DND-41 (cell line): ENCODE data around the gene CEP70.
"Not testable (repeated sequence)": the region's sequence is repeated elsewhere in the genome, so short reads cannot be mapped to it uniquely, and the experiment has no call there.

ENCODE experiments used
- ATAC-seq: fragments of 200-7000 bp; cut with Tn5 transposase; 3 replicates; pipeline ENCODE4 v1.9.1; 2021; ENCODE audit warnings: low read depth; ENCODE audit not compliant: insufficient read depth
- DNase-seq: peaks from one replicate; pipeline ENCODE4 v3.0.0-alpha.2; 2020
- H2AFZ ChIP-seq: 2 replicates; pipeline ENCODE4 v1.6.0; 2012; ENCODE audit warnings: low read depth, low read length
- H3K27ac ChIP-seq: 2 replicates; pipeline ENCODE4 v1.5.1; 2012; ENCODE audit warnings: low read length, inconsistent platforms
- H3K27me3 ChIP-seq: fragments of 200-600 bp; sonication (generic); 2 replicates; pipeline ENCODE4 v1.6.0; 2012; ENCODE audit warnings: low read length, mild to moderate bottlenecking, inconsistent platforms; ENCODE audit not compliant: insufficient read depth, poor library complexity
- H3K36me3 ChIP-seq: 2 replicates; pipeline ENCODE4 v1.5.1; 2012; ENCODE audit warnings: low read length, inconsistent platforms; ENCODE audit not compliant: insufficient read depth
- H3K4me1 ChIP-seq: 2 replicates; pipeline ENCODE4 v1.5.1; 2012; ENCODE audit warnings: mild to moderate bottlenecking, low read length; ENCODE audit not compliant: insufficient read depth
- H3K4me2 ChIP-seq: 2 replicates; pipeline ENCODE4 v1.6.0; 2012; ENCODE audit warnings: mild to moderate bottlenecking, moderate library complexity, low read length, inconsistent platforms; ENCODE audit not compliant: insufficient read depth
- H3K4me3 ChIP-seq, 2 experiments: fragments of 200-600 bp in 1 of 2; shearing (Covaris generic) in 1 of 2; 2 replicates each; pipeline ENCODE4 v1.5.1; 2012 to 2016; ENCODE audit warnings: inconsistent platforms in 2 of 2, low read length in 2 of 2, mild to moderate bottlenecking in 2 of 2, low read depth in 1 of 2, moderate library complexity in 1 of 2
- H3K79me2 ChIP-seq: 2 replicates; pipeline ENCODE4 v1.6.0; 2012; ENCODE audit warnings: low read length, inconsistent platforms; ENCODE audit not compliant: insufficient read depth
- H3K9ac ChIP-seq: 2 replicates; pipeline ENCODE4 v1.6.0; 2012; ENCODE audit warnings: low read depth, mild to moderate bottlenecking, inconsistent platforms, low read length, moderate library complexity
- H3K9me3 ChIP-seq: 2 replicates; pipeline ENCODE4 v1.5.1; 2012; ENCODE audit warnings: low read length, moderate library complexity, mild to moderate bottlenecking, inconsistent platforms; ENCODE audit not compliant: insufficient read depth, severe bottlenecking
- H4K20me1 ChIP-seq: 2 replicates; pipeline ENCODE4 v1.6.0; 2012; ENCODE audit warnings: low read length; ENCODE audit not compliant: insufficient read depth
- CTCF ChIP-seq: IDR thresholded peaks from 2 replicates; pipeline ENCODE4 v1.5.1; 2012; ENCODE audit warnings: borderline replicate concordance, low read length, moderate library complexity, mild to moderate bottlenecking; ENCODE audit not compliant: poor library complexity, severe bottlenecking; ENCODE audit errors: extremely low read depth
- EZH2 ChIP-seq: IDR thresholded peaks from 3 replicates; pipeline ENCODE4 v1.6.1; 2012; ENCODE audit warnings: borderline replicate concordance, low read depth, mild to moderate bottlenecking, moderate library complexity, low read length, inconsistent platforms; ENCODE audit not compliant: severe bottlenecking

The CEP70 gene

DNA sequence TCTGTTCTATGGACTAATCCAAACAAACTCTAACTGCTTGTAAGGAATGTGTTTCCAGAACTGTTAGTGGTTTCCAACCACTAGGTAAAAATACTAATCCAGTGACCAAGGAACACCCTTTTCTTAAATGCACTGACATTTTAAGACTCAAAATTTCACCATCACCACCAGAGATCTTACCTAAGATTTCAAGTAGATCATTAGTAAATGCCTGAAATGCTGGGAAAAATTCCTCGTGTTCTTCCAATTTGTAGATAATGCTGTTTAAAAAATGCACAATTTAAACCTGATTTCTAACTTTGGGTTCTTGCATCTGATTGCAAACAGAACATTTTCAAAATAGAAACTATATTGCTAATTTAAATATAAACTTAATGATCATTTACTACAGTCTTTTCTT is 96.2 kb downstream of the CEP70 start:
- no peaks in the 10 kb centered on the region for H3K4me1 ChIP-seq
- no peak overlapping the region for H2AFZ ChIP-seq
- TF ChIP-seq EZH2 (no peak), CTCF (no peak)
- H3K79me2 ChIP-seq: no peaks in the 10 kb centered on the region
- H3K36me3 ChIP-seq: peaks cover 29% of the 10 kb centered on the region
- DNase-seq: no peak
- H3K9me3 ChIP-seq: no peaks in the 10 kb centered on the region
- no peaks in the 10 kb centered on the region for H4K20me1 ChIP-seq
- H3K27ac ChIP-seq: no peak overlapping the region
- H3K4me3 ChIP-seq: no peak overlapping the region
- H3K4me2 ChIP-seq: no peak overlapping the region
- no peaks in the 10 kb centered on the region for H3K27me3 ChIP-seq
- no peak overlapping the region for H3K9ac ChIP-seq
- no peak for ATAC-seq

DNA sequence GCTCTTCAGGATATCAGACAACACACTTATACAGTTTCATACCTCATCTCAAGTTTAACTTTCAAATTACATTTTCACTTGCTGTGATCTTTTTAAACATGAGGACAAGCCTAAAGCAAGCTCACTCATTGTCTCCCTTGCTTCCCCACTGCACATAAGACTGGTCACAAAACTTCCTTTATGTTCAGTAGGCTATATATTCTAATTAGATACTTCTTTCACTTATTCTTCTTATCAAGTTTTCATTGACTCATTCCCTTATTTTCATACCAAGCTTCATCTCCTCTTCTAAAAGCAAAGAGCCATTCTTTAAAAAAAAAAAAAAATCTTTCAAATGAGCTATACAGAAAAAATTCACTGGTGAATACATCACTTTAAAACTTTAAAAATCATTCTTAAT is 97.0 kb downstream of the CEP70 start:
- H3K4me3 ChIP-seq: no peak overlapping the region
- TF ChIP-seq CTCF: no peak
- TF ChIP-seq EZH2: no peak
- no peak overlapping the region for H3K27ac ChIP-seq
- H3K9me3 ChIP-seq: no peaks in the 10 kb centered on the region
- no peak for ATAC-seq
- H3K4me2 ChIP-seq: no peak overlapping the region
- H2AFZ ChIP-seq: no peak overlapping the region
- no peaks in the 10 kb centered on the region for H4K20me1 ChIP-seq
- H3K4me1 ChIP-seq: no peaks in the 10 kb centered on the region
- no peak for DNase-seq
- H3K27me3 ChIP-seq: no peaks in the 10 kb centered on the region
- H3K79me2 ChIP-seq: no peaks in the 10 kb centered on the region
- H3K36me3 ChIP-seq: peaks cover 30% of the 10 kb centered on the region
- no peak overlapping the region for H3K9ac ChIP-seq

- peaks cover 30% of the 10 kb centered on the region for H3K36me3 ChIP-seq
- H3K79me2 ChIP-seq: no peaks in the 10 kb centered on the region
These were observed 97.6 kb downstream of the CEP70 start for GRCh38 chr3:138496436-138496835.

GRCh38 chr3:138495638-138496037 is 98.4 kb downstream of the CEP70 start:
- H3K9me3 ChIP-seq, H3K27me3 ChIP-seq, H3K4me1 ChIP-seq, H3K4me3 ChIP-seq, DNase-seq, H2AFZ ChIP-seq, ATAC-seq, H3K4me2 ChIP-seq, H4K20me1 ChIP-seq, H3K9ac ChIP-seq, H3K79me2 ChIP-seq, H3K27ac ChIP-seq: not testable (repeated sequence)
- peaks cover 30% of the 10 kb centered on the region for H3K36me3 ChIP-seq

More at GRCh38 chr3:138496436-138496835, 97.6 kb downstream of the CEP70 start:
- no peak overlapping the region for H2AFZ ChIP-seq
- no peaks in the 10 kb centered on the region for H3K4me1 ChIP-seq
- no peak overlapping the region for H3K4me3 ChIP-seq
- H3K9ac ChIP-seq: no peak overlapping the region
- no peak overlapping the region for H3K4me2 ChIP-seq
- no peaks in the 10 kb centered on the region for H3K27me3 ChIP-seq
- H3K9me3 ChIP-seq: no peaks in the 10 kb centered on the region
- H3K27ac ChIP-seq: no peak overlapping the region
- H4K20me1 ChIP-seq: no peaks in the 10 kb centered on the region
- TF ChIP-seq EZH2 (no peak), CTCF (no peak)
- DNase-seq (no peak), ATAC-seq (no peak)
